H1 (cell line): ENCODE measurements around the gene PPAT. TPM values are rescaled to one million over a fixed set of nuclear protein-coding genes. Genes with fewer than 3 reads are reported as not detected.

Experiments
- CTCF ChIA-PET: fragments of 300-600 bp; sonication (Branson Sonifier 250); formaldehyde crosslinking; loops from one replicate; lab custom pipeline; 2021; ENCODE audit not compliant: partially characterized antibody; lab: Charles Lee
- POLR2A ChIA-PET: fragments of 300-600 bp; sonication (Branson Sonifier 250); formaldehyde crosslinking; loops from one replicate; lab custom pipeline; 2021; ENCODE audit warnings: inconsistent platforms; ENCODE audit not compliant: partially characterized antibody; lab: Charles Lee
- DNase-seq, 2 experiments: peaks; one replicate each; pipeline versions ENCODE4 v3.0.0 to v3.0.0-alpha.2; 2010 to 2022; ENCODE audit warnings: low spot score in 2 of 2, low read depth in 1 of 2, mixed read lengths in 1 of 2
- FAIRE-seq: peaks from 2 replicates; lab custom pipeline; 2011; peaks lifted over from hg19 to GRCh38; lab: Jason Lieb, UNC
- H2AFZ ChIP-seq: 2 replicates; pipeline ENCODE4 v1.8.1; 2012; ENCODE audit warnings: low read length, inconsistent platforms
- H2AK5ac ChIP-seq: 2 replicates; pipeline ENCODE4 v1.6.1; 2013; ENCODE audit warnings: low read depth, low read length
- H2BK120ac ChIP-seq: replicated peaks from 2 replicates; pipeline ENCODE3; 2013; ENCODE audit warnings: low read depth, low read length, inconsistent platforms
- H2BK12ac ChIP-seq: 2 replicates; pipeline ENCODE4 v1.6.1; 2013; ENCODE audit warnings: low read depth, low read length
- H2BK15ac ChIP-seq: 2 replicates; pipeline ENCODE4 v1.6.1; 2013; ENCODE audit warnings: low read length
- H2BK20ac ChIP-seq: 2 replicates; pipeline ENCODE4 v1.6.1; 2013; ENCODE audit warnings: low read length
- H2BK5ac ChIP-seq: 2 replicates; pipeline ENCODE4 v1.6.1; 2013; ENCODE audit warnings: low read depth, low read length
- H3K14ac ChIP-seq: 2 replicates; pipeline ENCODE4 v1.6.1; 2013; ENCODE audit warnings: inconsistent platforms; ENCODE audit not compliant: insufficient read length
- H3K18ac ChIP-seq: 2 replicates; pipeline ENCODE4 v1.6.1; 2013; ENCODE audit warnings: low read length; ENCODE audit errors: extremely low read depth
- H3K23ac ChIP-seq: 2 replicates; pipeline ENCODE4 v1.6.1; 2013; ENCODE audit warnings: inconsistent platforms; ENCODE audit not compliant: insufficient read length
- H3K23me2 ChIP-seq: 2 replicates; pipeline ENCODE4 v1.6.1; 2013; ENCODE audit warnings: low read depth, low read length
- H3K27ac ChIP-seq: 2 replicates; pipeline ENCODE4 v1.6.1; 2011; ENCODE audit warnings: low read depth, low read length, inconsistent platforms
- H3K27me3 ChIP-seq, 4 experiments: replicated peaks in 1 of 4; 1 replicate in 1 of 4; 2 replicates in 3 of 4; pipeline versions ENCODE4 v1.6.1 to v1.8.1; 2011 to 2013; ENCODE audit warnings: low read length in 3 of 4, mild to moderate bottlenecking in 3 of 4, inconsistent platforms in 2 of 4, mixed read lengths in 2 of 4, moderate library complexity in 1 of 4; ENCODE audit not compliant: control insufficient read depth in 3 of 4, insufficient read depth in 3 of 4; ENCODE audit errors: extremely low read depth in 1 of 4
- H3K36me3 ChIP-seq, 4 experiments: 2 replicates each; pipeline versions ENCODE4 v1.6.1 to v1.8.1; 2011 to 2013; ENCODE audit warnings: mild to moderate bottlenecking in 4 of 4, low read length in 3 of 4, moderate library complexity in 2 of 4, control low read depth in 1 of 4, inconsistent platforms in 1 of 4; ENCODE audit not compliant: insufficient read depth in 4 of 4, control insufficient read depth in 2 of 4
- H3K4ac ChIP-seq: replicated peaks from 2 replicates; pipeline ENCODE3; 2013; ENCODE audit warnings: low read length, low read depth, mixed read lengths, inconsistent platforms; ENCODE audit not compliant: insufficient read length
- H3K4me1 ChIP-seq, 4 experiments: replicated peaks in 1 of 4; 1 replicate in 1 of 4; 2 replicates in 3 of 4; pipeline versions ENCODE4 v1.6.1 to v1.8.1; 2011 to 2013; ENCODE audit warnings: low read length in 3 of 4, inconsistent platforms in 2 of 4, mixed read lengths in 1 of 4; ENCODE audit not compliant: insufficient read depth in 4 of 4, control insufficient read depth in 3 of 4
- H3K4me2 ChIP-seq, 2 experiments: 2 replicates each; pipeline versions ENCODE4 v1.6.1 to v1.8.1; 2011 to 2013; ENCODE audit warnings: low read depth in 2 of 2, low read length in 2 of 2, control low read depth in 1 of 2, inconsistent platforms in 1 of 2, mild to moderate bottlenecking in 1 of 2; ENCODE audit not compliant: insufficient read depth in 1 of 2
- H3K4me3 ChIP-seq, 4 experiments: fragments of 200-600, 300-600 bp in 1 of 4; sonication (generic), shearing (Covaris generic), sonication (Bioruptor Twin) in 1 of 4; 2 replicates each; pipeline versions ENCODE4 v1.5.1 to v1.8.1; 2011 to 2016; ENCODE audit warnings: low read length in 4 of 4, low read depth in 3 of 4, control low read depth in 2 of 4, inconsistent platforms in 2 of 4, mild to moderate bottlenecking in 2 of 4, mixed read lengths in 1 of 4, moderate library complexity in 1 of 4; ENCODE audit not compliant: insufficient read depth in 2 of 4; ENCODE audit errors: extremely low read depth in 1 of 4
- H3K56ac ChIP-seq: replicated peaks from 2 replicates; pipeline ENCODE3; 2013; ENCODE audit warnings: low read depth, mild to moderate bottlenecking, mixed read lengths, low read length, inconsistent platforms; ENCODE audit not compliant: insufficient read length
- H3K79me1 ChIP-seq: 2 replicates; pipeline ENCODE4 v1.6.1; 2013; ENCODE audit warnings: low read depth, low read length, control low read depth
- H3K79me2 ChIP-seq, 2 experiments: 2 replicates each; pipeline versions ENCODE4 v1.6.1 to v1.8.1; 2012 to 2013; ENCODE audit warnings: low read length in 2 of 2, mild to moderate bottlenecking in 2 of 2, inconsistent platforms in 1 of 2; ENCODE audit not compliant: insufficient read depth in 2 of 2, control insufficient read depth in 1 of 2
- H3K9ac ChIP-seq, 4 experiments: replicated peaks in 1 of 4; 1 replicate in 1 of 4; 2 replicates in 3 of 4; pipeline versions ENCODE4 v1.6.1 to v1.8.1; 2011 to 2013; ENCODE audit warnings: low read depth in 3 of 4, low read length in 3 of 4, control low read depth in 2 of 4, mild to moderate bottlenecking in 2 of 4, moderate library complexity in 2 of 4, inconsistent platforms in 1 of 4; ENCODE audit errors: extremely low read depth in 1 of 4
- H3K9me3 ChIP-seq, 2 experiments: 2 replicates each; pipeline versions ENCODE4 v1.6.1 to v1.8.1; 2012 to 2013; ENCODE audit warnings: mild to moderate bottlenecking in 2 of 2, moderate library complexity in 2 of 2, control low read depth in 1 of 2, inconsistent platforms in 1 of 2, low read depth in 1 of 2, low read length in 1 of 2, mixed read lengths in 1 of 2; ENCODE audit not compliant: insufficient read depth in 2 of 2
- H4K20me1 ChIP-seq, 2 experiments: replicated peaks in 1 of 2; 2 replicates each; pipeline versions ENCODE3 to v1.8.1; 2011 to 2013; ENCODE audit warnings: inconsistent platforms in 2 of 2, low read length in 2 of 2, mild to moderate bottlenecking in 1 of 2; ENCODE audit not compliant: insufficient read depth in 2 of 2, control insufficient read depth in 1 of 2
- H4K5ac ChIP-seq: 2 replicates; pipeline ENCODE4 v1.6.1; 2013; ENCODE audit warnings: low read length, low read depth, mixed read lengths, inconsistent platforms; ENCODE audit not compliant: insufficient read length
- H4K8ac ChIP-seq: 2 replicates; pipeline ENCODE4 v1.8.0; 2013; ENCODE audit warnings: mild to moderate bottlenecking, moderate library complexity, low read length, inconsistent platforms; ENCODE audit not compliant: insufficient read depth; ENCODE audit errors: extremely low read depth
- H4K91ac ChIP-seq: replicated peaks from 2 replicates; pipeline ENCODE3; 2013; ENCODE audit warnings: low read length, mixed read lengths, inconsistent platforms; ENCODE audit not compliant: insufficient read length
- CEBPB ChIP-seq: IDR thresholded peaks from 2 replicates; pipeline ENCODE4 v1.6.1; 2012; ENCODE audit warnings: low read depth, low read length
- MAFK ChIP-seq: IDR thresholded peaks from 2 replicates; pipeline ENCODE4 v1.6.1; 2012; ENCODE audit warnings: low read depth, mild to moderate bottlenecking, improper control_type of control experiment, low read length
- RXRA ChIP-seq: IDR thresholded peaks from 2 replicates; pipeline ENCODE4 v1.6.1; 2011; ENCODE audit warnings: low read depth, mild to moderate bottlenecking, low read length, moderate library complexity; ENCODE audit not compliant: insufficient read depth
- SP1 ChIP-seq: IDR thresholded peaks from 2 replicates; pipeline ENCODE4 v1.6.1; 2011; ENCODE audit warnings: low read depth, low read length
- TAF7 ChIP-seq: optimal IDR thresholded peaks from 2 replicates; pipeline ENCODE3; 2011; ENCODE audit warnings: low read depth, mild to moderate bottlenecking, inconsistent platforms, low read length, moderate library complexity, borderline replicate concordance
- TCF12 ChIP-seq: IDR thresholded peaks from 2 replicates; pipeline ENCODE4 v1.6.1; 2011; ENCODE audit warnings: low read depth, mild to moderate bottlenecking, low read length
- YY1 ChIP-seq: IDR thresholded peaks from 2 replicates; pipeline ENCODE4 v1.6.1; 2011; ENCODE audit warnings: low read depth, mild to moderate bottlenecking, low read length
- WGBS, 2 experiments: shearing (Covaris generic) in 1 of 2; methylation state at CpG; one replicate each; pipeline versions ENCODE4 v1.1.6 to v1.1.7; 2013 to 2015; ENCODE audit warnings: low lambda C conversion rate in 2 of 2, mixed read lengths in 2 of 2, inconsistent platforms in 1 of 2, low coverage in 1 of 2, missing lambda C conversion rate in 1 of 2; ENCODE audit not compliant: insufficient replicate concordance in 2 of 2, insufficient coverage in 1 of 2, insufficient read length in 1 of 2; ENCODE audit errors: extremely low coverage in 1 of 2, missing lambda C conversion rate in 1 of 2; 5-methylcytosine and 5-hydroxymethylcytosine counted together
- polyA plus RNA-seq, 7 experiments: library from polyadenylated mRNA; depleted of rRNA in 3 of 7; stranded (reverse) in 5 of 7; unstranded in 2 of 7; fragments of >200 nt in 5 of 7; fragments of 200-250 nt in 2 of 7; gene quantifications; 1 replicate in 5 of 7; 2 replicates in 1 of 7; 4 replicates in 1 of 7; pipeline versions ENCODE4 v1.2.1 to v1.2.3, GENCODE V29; 2011 to 2013; ENCODE audit warnings: missing spikeins in 2 of 7, mixed read lengths in 2 of 7
- total RNA-seq: library from RNA; stranded (reverse); fragmentation: NEBNext Ultra II Directional; extraction: Animal tissue kit (Norgen Biotek cat#: 25700); gene quantifications from 2 replicates; pipeline ENCODE4 v1.2.1, GENCODE V29; 2021
- TF ChIP-seq, protein P1 (sequence below), 3 experiments: IDR thresholded peaks; 1 replicate in 2 of 3; 2 replicates in 1 of 3; pipeline versions ENCODE4 v1.5.1 to v1.6.1; 2011; ENCODE audit warnings: low read length in 3 of 3, mild to moderate bottlenecking in 3 of 3, inconsistent platforms in 2 of 3, low read depth in 1 of 3, moderate library complexity in 1 of 3; ENCODE audit not compliant: insufficient read depth in 1 of 3; ENCODE audit errors: control extremely low read depth in 1 of 3
- TF ChIP-seq, protein P2 (sequence below): IDR thresholded peaks from 2 replicates; pipeline ENCODE4 v1.6.1; 2012; ENCODE audit warnings: low read length, inconsistent platforms
- TF ChIP-seq, protein P3 (sequence below): IDR thresholded peaks from 2 replicates; pipeline ENCODE4 v1.6.1; 2012; ENCODE audit warnings: inconsistent platforms

The PPAT gene
- total and polyA plus RNA-seq, 2 of the 8 experiments (the other 6 are each of a cell fraction or from before 2014, with no cell fraction given) = 24.5 to 104 TPM

DNA sequence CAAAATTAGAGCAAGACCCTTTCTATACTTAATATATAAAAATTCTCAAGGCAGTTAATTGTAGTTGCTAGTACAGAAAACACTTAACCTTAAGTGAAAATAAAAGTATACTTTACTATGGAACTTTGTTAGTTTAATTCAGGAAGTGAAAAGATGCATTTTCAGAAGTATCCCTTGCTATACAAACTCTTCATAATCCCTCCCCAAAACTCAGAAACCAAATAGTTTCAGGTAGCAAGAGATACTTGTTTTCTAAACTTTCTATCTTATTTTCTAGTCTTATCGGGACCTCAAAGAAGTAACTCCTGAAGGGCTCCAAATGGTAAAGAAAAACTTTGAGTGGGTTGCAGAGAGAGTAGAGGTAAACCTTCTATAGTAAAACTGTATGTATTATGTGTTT lies 14.9 kb upstream of the PPAT start:
- Histone ChIP-seq H3K4me2 (no peak overlapping the region), H4K20me1 (peaks cover 5% of the 10 kb centered on the region in 2 experiments), H4K91ac (no peak overlapping the region), H3K27ac (no peak overlapping the region), H3K79me2 (peaks cover 0 to 31% of the 10 kb centered on the region in 2 experiments; a peak in 2 of 4 replicates), H2AFZ (no peak overlapping the region), H3K23ac (no peak overlapping the region), H2BK15ac (no peak overlapping the region), H3K4ac (no peak overlapping the region), H2BK120ac (no peak overlapping the region), H3K23me2 (no peaks in the 10 kb centered on the region; the same call in 1 of the 2 replicates), H2AK5ac (no peak overlapping the region), H3K79me1 (no peaks in the 10 kb centered on the region), H4K8ac (no peak overlapping the region), H3K4me3 (no peak overlapping the region), H3K14ac (no peak overlapping the region), H3K27me3 (no peaks in the 10 kb centered on the region), H2BK20ac (no peak overlapping the region), H2BK5ac (no peak overlapping the region), H3K9ac (no peak overlapping the region), H3K36me3 (peaks cover 29 to 97% (median 71%) of the 10 kb centered on the region in 4 experiments), H3K18ac (no peak overlapping the region), H3K9me3 (no peaks in the 10 kb centered on the region), H4K5ac (no peak overlapping the region), H2BK12ac (no peak overlapping the region), H3K56ac (no peak overlapping the region), H3K4me1 (no peaks in the 10 kb centered on the region)
- 95% methylated on average over 1 of the region's 1 CpG; no CpG with 5 or more reads in 1 of the 2 experiments for WGBS, 2 experiments
- DNase-seq (no peak), FAIRE-seq (no peak)
- ChIA-PET CTCF (no interaction called here), POLR2A (interaction anchor here (1.0 to 3.1 kb wide), 4 partner anchors 11 to 19 kb away, joined by 3 to 11 read pairs (median 8); partner anchors contain the start of genes PAICS and PPAT)
- TF ChIP-seq, protein P1, sequence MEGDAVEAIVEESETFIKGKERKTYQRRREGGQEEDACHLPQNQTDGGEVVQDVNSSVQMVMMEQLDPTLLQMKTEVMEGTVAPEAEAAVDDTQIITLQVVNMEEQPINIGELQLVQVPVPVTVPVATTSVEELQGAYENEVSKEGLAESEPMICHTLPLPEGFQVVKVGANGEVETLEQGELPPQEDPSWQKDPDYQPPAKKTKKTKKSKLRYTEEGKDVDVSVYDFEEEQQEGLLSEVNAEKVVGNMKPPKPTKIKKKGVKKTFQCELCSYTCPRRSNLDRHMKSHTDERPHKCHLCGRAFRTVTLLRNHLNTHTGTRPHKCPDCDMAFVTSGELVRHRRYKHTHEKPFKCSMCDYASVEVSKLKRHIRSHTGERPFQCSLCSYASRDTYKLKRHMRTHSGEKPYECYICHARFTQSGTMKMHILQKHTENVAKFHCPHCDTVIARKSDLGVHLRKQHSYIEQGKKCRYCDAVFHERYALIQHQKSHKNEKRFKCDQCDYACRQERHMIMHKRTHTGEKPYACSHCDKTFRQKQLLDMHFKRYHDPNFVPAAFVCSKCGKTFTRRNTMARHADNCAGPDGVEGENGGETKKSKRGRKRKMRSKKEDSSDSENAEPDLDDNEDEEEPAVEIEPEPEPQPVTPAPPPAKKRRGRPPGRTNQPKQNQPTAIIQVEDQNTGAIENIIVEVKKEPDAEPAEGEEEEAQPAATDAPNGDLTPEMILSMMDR (IDR thresholded peaks at IDR 0.05; ENCODE audit: control extremely low read depth in 1 of 3, insufficient read depth in 1 of 3, low read depth in 1 of 3, low read length in 3 of 3) = no peak
- TF ChIP-seq MAFK (no peak), CEBPB (no peak), TAF7 (no peak), TCF12 (no peak), SP1 (no peak), RXRA (no peak), YY1 (no peak)
- TF ChIP-seq, protein P2, sequence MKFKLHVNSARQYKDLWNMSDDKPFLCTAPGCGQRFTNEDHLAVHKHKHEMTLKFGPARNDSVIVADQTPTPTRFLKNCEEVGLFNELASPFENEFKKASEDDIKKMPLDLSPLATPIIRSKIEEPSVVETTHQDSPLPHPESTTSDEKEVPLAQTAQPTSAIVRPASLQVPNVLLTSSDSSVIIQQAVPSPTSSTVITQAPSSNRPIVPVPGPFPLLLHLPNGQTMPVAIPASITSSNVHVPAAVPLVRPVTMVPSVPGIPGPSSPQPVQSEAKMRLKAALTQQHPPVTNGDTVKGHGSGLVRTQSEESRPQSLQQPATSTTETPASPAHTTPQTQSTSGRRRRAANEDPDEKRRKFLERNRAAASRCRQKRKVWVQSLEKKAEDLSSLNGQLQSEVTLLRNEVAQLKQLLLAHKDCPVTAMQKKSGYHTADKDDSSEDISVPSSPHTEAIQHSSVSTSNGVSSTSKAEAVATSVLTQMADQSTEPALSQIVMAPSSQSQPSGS = no peak
- TF ChIP-seq, protein P3, sequence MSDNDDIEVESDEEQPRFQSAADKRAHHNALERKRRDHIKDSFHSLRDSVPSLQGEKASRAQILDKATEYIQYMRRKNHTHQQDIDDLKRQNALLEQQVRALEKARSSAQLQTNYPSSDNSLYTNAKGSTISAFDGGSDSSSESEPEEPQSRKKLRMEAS = no peak
